Pancreas (tissue), 10 donors: Measurements from ENCODE around the gene ZNF556. TPM values are rescaled to one million over a fixed set of nuclear protein-coding genes. Genes with fewer than 3 reads are reported as not detected.

ENCODE experiments used
- ATAC-seq, 4 donors: fragments of 200-7000 bp; cut with Tn5 transposase; one replicate each; pipeline versions ENCODE4 v1.8.0 to v1.9.1; 2020; ENCODE audit warnings: mild to moderate bottlenecking in 4 of 4, moderate library complexity in 4 of 4
- DNase-seq, 6 donors: peaks; one replicate each; pipeline ENCODE4 v3.0.0-alpha.2; 2020
- FAIRE-seq: peaks from 2 replicates; lab custom pipeline; 2012; peaks lifted over from hg19 to GRCh38; lab: Jason Lieb, UNC
- H3K27ac ChIP-seq, 4 donors: fragments of 200-600 bp; sonication (generic); 1 replicate in 3 of 4; 2 replicates in 1 of 4; pipeline versions ENCODE4 v1.5.0 to v1.8.0; 2020
- H3K27me3 ChIP-seq, 4 donors: fragments of 200-600 bp; one replicate each; pipeline ENCODE4 v1.8.0; 2021
- H3K36me3 ChIP-seq, 3 donors: fragments of 200-600 bp; sonication (generic) in 1 of 3; one replicate each; pipeline versions ENCODE4 v1.5.0 to v1.8.0; 2020 to 2021
- H3K4me1 ChIP-seq, 3 donors: fragments of 200-600 bp; one replicate each; pipeline ENCODE4 v1.8.0; 2021
- H3K4me3 ChIP-seq, 4 donors: fragments of 200-600 bp; sonication (generic) in 2 of 4; one replicate each; pipeline versions ENCODE4 v1.5.0 to v1.8.0; 2020 to 2021
- H3K9me3 ChIP-seq, 4 donors: fragments of 200-600 bp; one replicate each; pipeline ENCODE4 v1.8.0; 2021
- CTCF ChIP-seq, 4 donors: fragments of 200-600 bp; sonication (generic) in 3 of 4; IDR thresholded peaks; one replicate each; pipeline versions ENCODE4 v1.5.0 to v1.8.0; 2021; ENCODE audit warnings: antibody characterized with exemption in 4 of 4
- WGBS, 2 donors: extraction: QIAGEN DNeasy Blood & Tissue Kit; methylation state at CpG; one replicate each; pipeline ENCODE4 v1.1.7; 2013; 5-methylcytosine and 5-hydroxymethylcytosine counted together
- intact Hi-C, 3 donors: fragments of 100-400 bp; cut with DNase I; formaldehyde crosslinking; loops; one replicate each; pipeline versions ENCODE4 v1.11.1 to v1.14.2; 2022
- polyA plus RNA-seq, 2 donors: library from polyadenylated mRNA; stranded (reverse); fragments of 200-250 nt; gene quantifications; one replicate each; pipeline ENCODE4 v1.2.3, GENCODE V29; 2013
- total RNA-seq, 6 donors: library from RNA; stranded (reverse); fragmentation: NEBNext Ultra II Directional in 4 of 6; extraction: Animal tissue kit (Norgen Biotek cat#: 25700) in 4 of 6; gene quantifications; one replicate each; pipeline versions ENCODE4 v1.2.1 to v1.2.4, GENCODE V29; 2021 to 2023
- donor health status: healthy with polysubstance abuse.
- donor health status: DM: no; HTN: no; CAD: no; lungs with moderate emphysema.
- donor health status: DM: no; HTN: no; CAD: no.
- donor health status: control.
- donor health status: control.
- donor health status: Bipolar disorder and iron deficiency.
- donor health status: DM: yes; HTN: yes; CAD: no.
- donor health status: DM: no; HTN: no; CAD: no.
- donor health status: DM: no; HTN: no; CAD: no.
- donor health status: DM: yes; HTN: yes; CAD: no.

The ZNF556 gene
- total and polyA plus RNA-seq, 8 donors, result 0.19 to 0.91 TPM; not detected in 6

- Histone ChIP-seq H3K4me1 (peaks cover 6 to 15% (median 11%) of the 10 kb centered on the region in 3 donors), H3K4me3 (no peak overlapping the region), H3K27me3 (no peaks in the 10 kb centered on the region), H3K9me3 (no peaks in the 10 kb centered on the region), H3K36me3 (peaks cover 0 to 2% (median 0%) of the 10 kb centered on the region in 3 donors), H3K27ac (peak overlapping the region; percentile 40 to 72 (median 65))
- 5 to 7% methylated on average over 5 of the region's 5 CpGs for WGBS, 2 donors
- intact Hi-C loops, result no loop called here
- peak in 1 of 4 donors; percentile 10 for TF ChIP-seq CTCF (IDR thresholded peaks at IDR 0.05)
- peak; percentile 87 to 95 (median 89) for ATAC-seq
- DNase-seq, result peak in 4 of 6 donors; percentile 37 to 70 (median 64)
- no peak for FAIRE-seq
Measured at GRCh38 chr19:2922987-2923386, 55.9 kb downstream of the ZNF556 start.

GRCh38 chr19:2923510-2923909 is 56.4 kb downstream of the ZNF556 start:
- DNase-seq (peak in 2 of 6 donors; percentile 35 to 49), ATAC-seq (peak; percentile 79 to 89 (median 84)), FAIRE-seq (no peak)
- no peak for TF ChIP-seq CTCF (IDR thresholded peaks at IDR 0.05)
- peaks cover 6 to 15% (median 11%) of the 10 kb centered on the region in 3 donors for H3K4me1 ChIP-seq
- no peak overlapping the region for H3K4me3 ChIP-seq
- peak overlapping the region; percentile 40 to 72 (median 65) for H3K27ac ChIP-seq
- no peaks in the 10 kb centered on the region for H3K36me3 ChIP-seq
- 12% methylated on average over 4 of the region's 4 CpGs for WGBS, 2 donors
- intact Hi-C loops, result no loop called here
- H3K27me3 ChIP-seq, result no peaks in the 10 kb centered on the region
- no peaks in the 10 kb centered on the region for H3K9me3 ChIP-seq

DNA sequence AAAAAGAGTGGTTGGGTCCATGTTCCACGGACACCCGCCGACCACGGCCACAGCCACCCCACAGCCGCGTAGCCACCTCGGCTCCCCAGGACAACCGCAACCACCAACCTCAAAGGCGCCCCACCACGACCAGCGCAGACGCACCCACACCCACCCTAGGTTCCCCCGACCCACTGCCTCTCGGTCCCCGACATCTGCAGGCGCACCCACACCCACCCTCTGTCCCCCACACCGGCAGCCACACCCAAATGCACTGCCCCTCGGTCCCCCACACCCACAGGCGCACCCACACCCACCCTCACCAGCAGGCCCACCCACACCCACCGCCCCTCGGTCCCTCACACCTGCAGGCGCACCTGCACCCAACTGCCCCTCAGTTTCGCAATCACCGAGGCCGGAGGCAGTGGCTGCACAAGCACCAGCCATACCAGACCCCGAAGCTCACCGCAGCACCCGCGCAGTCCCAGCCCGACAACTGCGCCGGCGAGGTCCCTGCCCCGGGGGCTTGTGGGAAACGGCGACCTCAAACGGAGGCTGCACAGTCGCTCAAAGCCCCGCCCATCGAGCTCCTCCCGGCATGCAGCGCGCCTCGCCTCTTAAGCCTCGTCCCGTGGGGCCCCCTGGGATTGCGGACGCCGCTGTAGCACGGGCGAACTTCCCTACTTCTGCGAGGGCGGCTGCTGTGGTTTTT is 59.4 kb downstream of the ZNF556 start:
- Histone ChIP-seq H3K27me3 (no peaks in the 10 kb centered on the region), H3K9me3 (no peaks in the 10 kb centered on the region), H3K27ac (no peak overlapping the region), H3K36me3 (no peaks in the 10 kb centered on the region), H3K4me3 (no peak overlapping the region), H3K4me1 (peaks cover 6 to 15% (median 11%) of the 10 kb centered on the region in 3 donors)
- DNase-seq (peak in 1 of 6 donors; percentile 67), FAIRE-seq (no peak), ATAC-seq (no peak)
- 90 to 92% methylated on average over 53 of the region's 53 CpGs for whole genome bisulfite sequencing, 2 donors
- no peak for TF ChIP-seq CTCF (IDR thresholded peaks at IDR 0.05)
- intact Hi-C loops, result no loop called here

DNA sequence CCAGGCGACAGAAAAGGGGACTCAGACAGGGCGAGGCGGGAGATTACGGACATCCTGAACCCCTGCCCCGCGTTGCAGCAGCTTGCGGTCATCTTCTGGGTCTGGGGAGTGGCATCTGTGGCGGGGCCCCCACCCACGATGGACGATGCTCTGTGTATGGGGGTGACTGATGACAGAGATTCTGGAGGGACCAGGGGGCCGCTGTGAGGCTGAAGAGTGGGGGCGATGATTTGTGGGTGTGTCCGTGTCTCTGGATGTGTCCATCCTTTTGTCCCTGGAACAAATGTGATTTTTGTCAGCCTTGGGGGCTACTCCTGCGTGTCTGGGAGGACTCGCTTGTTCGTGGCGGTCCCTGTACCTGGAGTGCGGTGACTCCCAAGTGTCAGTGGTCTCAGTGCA is 59.9 kb downstream of the ZNF556 start:
- no peak for ATAC-seq
- no peak for FAIRE-seq
- no peak for TF ChIP-seq CTCF (IDR thresholded peaks at IDR 0.05)
- intact Hi-C loops, result no loop called here
- H3K4me3 ChIP-seq, result no peak overlapping the region
- no peaks in the 10 kb centered on the region for H3K36me3 ChIP-seq
- H3K27me3 ChIP-seq, result no peaks in the 10 kb centered on the region
- no peak overlapping the region for H3K27ac ChIP-seq
- no peak for DNase-seq
- no peaks in the 10 kb centered on the region for H3K9me3 ChIP-seq
- WGBS, 2 donors, result 96 to 97% methylated on average over 18 of the region's 18 CpGs
- peaks cover 6 to 15% (median 11%) of the 10 kb centered on the region in 3 donors for H3K4me1 ChIP-seq

Other genes starting within 250 kb of the ZNF556 start
- gene GNG7, start 164.6 kb upstream of the ZNF556 start, total RNA-seq, result 1 to 10 TPM; 4.0 to 8.8 (median 5.9) TPM
- gene GNG7, start 164.6 kb upstream of the ZNF556 start, polyA plus RNA-seq, result 1 to 10 TPM; 5.6 to 7.7 TPM
- gene DIRAS1, start 146.0 kb upstream of the ZNF556 start, total RNA-seq, result 10 to 100 TPM in 1 of 6 donors, 1 to 10 TPM in 5; 2.7 to 16.3 (median 4.5) TPM
- gene DIRAS1, start 146.0 kb upstream of the ZNF556 start, polyA plus RNA-seq, result 1 to 10 TPM; 2.4 to 2.8 TPM
- gene SLC39A3, start 127.3 kb upstream of the ZNF556 start, total RNA-seq, result 10 to 100 TPM in 5 of 6 donors, 1 to 10 TPM in 1; 8.7 to 15.2 (median 11.9) TPM
- gene SLC39A3, start 127.3 kb upstream of the ZNF556 start, polyA plus RNA-seq, result 10 to 100 TPM; 15.9 to 25.6 TPM
- 10 to 100 TPM; 19.4 to 31.5 (median 23.5) TPM for gene SGTA, start 84.1 kb upstream of the ZNF556 start, total RNA-seq
- 10 to 100 TPM; 42.7 to 49.6 TPM for gene SGTA, start 84.1 kb upstream of the ZNF556 start, polyA plus RNA-seq
- 10 to 100 TPM; 11.6 to 21.3 (median 18.6) TPM for gene THOP1, start 81.8 kb upstream of the ZNF556 start, total RNA-seq
- gene THOP1, start 81.8 kb upstream of the ZNF556 start, polyA plus RNA-seq, result 100 to 1,000 TPM in 1 of 2 donors, 10 to 100 TPM in 1; 79.6 to 124 TPM
- 1 to 10 TPM; 2.6 to 4.2 (median 3.4) TPM for gene ZNF554, start 47.5 kb upstream of the ZNF556 start, total RNA-seq
- 1 to 10 TPM; 5.2 TPM for gene ZNF554, start 47.5 kb upstream of the ZNF556 start, polyA plus RNA-seq
- gene ZNF555, start 25.9 kb upstream of the ZNF556 start, total RNA-seq, result 1 to 10 TPM; 3.0 to 6.0 (median 3.8) TPM
- 1 to 10 TPM in 1 of 2 donors, under 1 TPM in 1; 0.68 to 2.1 TPM for gene ZNF555, start 25.9 kb upstream of the ZNF556 start, polyA plus RNA-seq
- gene ZNF57, start 33.6 kb downstream of the ZNF556 start, total RNA-seq, result 1 to 10 TPM; 1.6 to 3.0 (median 2.0) TPM
- 1 to 10 TPM; 2.1 to 2.4 TPM for gene ZNF57, start 33.6 kb downstream of the ZNF556 start, polyA plus RNA-seq
- 1 to 10 TPM; 1.3 to 2.6 (median 1.7) TPM for gene ZNF77, start 77.6 kb downstream of the ZNF556 start, total RNA-seq
- gene ZNF77, start 77.6 kb downstream of the ZNF556 start, polyA plus RNA-seq, result 1 to 10 TPM; 2.7 to 3.4 TPM
- 1 to 10 TPM in 4 of 6 donors, under 1 TPM in 2; 0.97 to 1.6 (median 1.1) TPM for gene TLE6, start 110.2 kb downstream of the ZNF556 start, total RNA-seq
- gene TLE6, start 110.2 kb downstream of the ZNF556 start, polyA plus RNA-seq, result 1 to 10 TPM; 6.7 to 8.5 TPM
- gene TLE2, start 161.9 kb downstream of the ZNF556 start, total RNA-seq, result 10 to 100 TPM; 16.4 to 38.0 (median 21.8) TPM
- 10 to 100 TPM; 72.6 to 81.9 TPM for gene TLE2, start 161.9 kb downstream of the ZNF556 start, polyA plus RNA-seq
- 100 to 1,000 TPM; 165 to 250 (median 204) TPM for gene TLE5, start 195.2 kb downstream of the ZNF556 start, total RNA-seq
- 100 to 1,000 TPM; 539 to 573 TPM for gene TLE5, start 195.2 kb downstream of the ZNF556 start, polyA plus RNA-seq
- gene GNA11, start 227.0 kb downstream of the ZNF556 start, total RNA-seq, result 10 to 100 TPM; 17.4 to 28.0 (median 23.6) TPM
- 10 to 100 TPM; 25.6 to 28.4 TPM for gene GNA11, start 227.0 kb downstream of the ZNF556 start, polyA plus RNA-seq